ENCODE measurements around the gene TMEM82. TPM values are rescaled to one million over a fixed set of nuclear protein-coding genes. Genes with fewer than 3 reads are reported as not detected.
A peak's percentile ranks its signal among the peaks of the same experiment; 100 is the strongest.

Gene TMEM82
- polyA plus RNA-seq, 3 donors: 2.9 to 6.3 (median 4.1) TPM

DNA sequence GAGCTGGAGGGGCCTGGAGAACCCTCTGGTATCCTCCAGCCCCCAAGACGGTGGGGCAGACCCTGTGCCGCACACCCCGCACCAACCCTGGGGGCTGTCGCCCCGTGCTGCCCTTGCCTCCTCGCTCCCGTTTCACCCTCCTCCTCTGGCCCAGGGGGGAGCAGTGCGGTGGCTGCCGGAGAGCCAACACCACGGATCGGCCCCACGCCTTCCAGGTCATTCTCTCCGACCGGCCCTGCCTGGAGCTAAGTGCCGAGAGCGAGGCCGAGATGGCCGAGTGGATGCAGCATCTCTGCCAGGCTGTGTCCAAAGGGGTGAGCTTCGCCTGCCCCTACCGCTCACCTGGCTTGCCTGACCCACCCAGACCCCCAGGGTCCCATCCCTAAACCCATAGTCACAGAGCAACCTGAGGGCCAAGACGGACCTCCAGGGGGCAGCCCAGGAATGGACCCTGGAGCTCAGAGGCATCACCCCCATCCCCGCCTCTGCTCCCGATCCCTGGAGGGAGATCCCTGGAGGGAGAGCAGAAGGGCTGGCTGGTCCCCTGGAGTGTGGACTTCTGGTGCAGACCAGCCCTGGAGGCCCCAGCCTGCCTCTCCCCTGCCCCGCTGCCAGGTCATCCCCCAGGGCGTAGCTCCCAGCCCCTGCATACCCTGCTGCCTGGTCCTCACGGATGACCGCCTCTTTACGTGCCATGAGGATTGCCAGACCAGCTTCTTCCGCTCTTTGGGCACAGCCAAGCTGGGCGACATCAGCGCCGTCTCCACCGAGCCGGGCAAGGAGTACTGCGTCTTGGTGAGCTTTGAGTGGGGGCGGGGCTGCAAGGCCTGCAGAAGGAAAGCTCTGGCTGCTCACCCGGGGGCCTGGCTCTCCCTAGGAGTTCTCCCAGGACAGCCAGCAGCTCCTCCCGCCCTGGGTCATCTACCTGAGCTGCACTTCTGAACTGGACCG lies 10.3 kb upstream of the TMEM82 start:
- DNase-seq (ENCODE audit: extremely low read depth in 1 of 11, low read depth in 9 of 11, low spot score in 4 of 11): no peak

DNA sequence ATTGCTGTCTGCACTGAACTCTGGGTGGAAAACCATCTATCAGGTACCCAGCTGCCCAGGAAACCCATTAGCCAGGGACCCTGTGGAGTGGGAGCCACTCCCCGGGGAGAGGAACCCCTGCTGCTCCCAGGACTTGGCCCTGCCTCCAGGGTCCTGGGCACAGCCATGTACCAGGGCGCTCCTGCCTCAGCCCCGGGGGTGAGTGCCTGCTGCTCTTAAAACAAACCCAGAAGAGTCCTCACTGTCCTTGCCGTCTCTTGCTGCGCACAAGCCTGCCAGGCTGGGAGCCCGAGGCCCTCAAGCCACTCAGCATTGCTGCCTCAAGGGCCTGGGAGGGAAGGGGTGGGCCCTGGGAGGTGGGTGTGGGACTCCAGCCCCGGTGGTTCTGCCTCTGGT lies 9.6 kb upstream of the TMEM82 start:
- DNase-seq (ENCODE audit: extremely low read depth in 1 of 11, low read depth in 9 of 11, low spot score in 4 of 11): no peak

DNA sequence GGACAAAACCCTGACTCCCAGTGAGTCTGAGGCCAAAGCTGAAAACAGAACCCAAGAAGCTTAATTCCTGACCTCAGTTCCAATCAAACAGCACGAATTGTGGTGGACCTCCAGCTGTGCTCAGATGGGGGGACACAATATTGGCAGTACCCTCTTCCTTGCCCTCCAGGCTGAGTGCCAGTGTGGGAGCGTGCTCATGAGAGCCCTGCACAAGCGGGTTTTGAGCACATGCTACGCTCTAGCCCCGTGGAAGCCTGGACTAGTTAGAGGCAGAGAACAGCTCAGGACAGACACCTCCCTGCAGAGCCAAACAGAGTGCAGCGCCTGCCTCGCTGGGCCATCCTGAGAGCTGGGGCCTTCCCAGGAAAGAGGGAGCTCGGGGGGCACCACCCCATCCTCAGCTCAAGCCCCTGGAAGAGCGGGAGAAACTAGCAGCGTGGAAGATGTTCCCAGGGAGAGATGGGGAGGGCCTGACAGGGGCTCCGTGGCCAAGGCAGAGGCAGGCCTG lies 9.0 kb upstream of the TMEM82 start:
- DNase-seq (ENCODE audit: extremely low read depth in 1 of 11, low read depth in 9 of 11, low spot score in 4 of 11): no peak

DNA sequence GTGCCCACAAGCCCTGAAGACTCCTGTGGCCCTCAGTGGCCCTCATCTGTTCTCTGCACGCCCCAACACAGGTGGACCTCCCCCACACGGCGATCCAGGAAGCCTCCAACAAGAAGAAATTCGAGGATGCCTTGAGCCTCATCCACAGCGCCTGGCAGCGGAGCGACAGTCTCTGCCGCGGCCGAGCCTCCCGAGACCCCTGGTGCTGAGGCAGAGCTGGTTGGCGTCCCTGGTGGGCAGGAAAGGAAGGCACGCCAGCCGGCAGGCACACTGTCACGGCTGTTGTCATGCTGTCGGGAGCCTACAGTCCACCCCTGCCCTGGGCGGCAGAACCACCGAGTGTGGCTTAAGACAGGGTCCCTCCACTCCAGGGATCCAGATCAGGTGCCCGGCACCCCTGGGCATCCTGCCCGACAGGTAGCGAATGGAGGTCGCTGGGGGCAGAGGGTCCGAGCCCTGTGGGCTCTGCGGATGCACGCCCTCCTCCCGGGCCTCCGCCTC lies 8.5 kb upstream of the TMEM82 start:
- no peak for DNase-seq (ENCODE audit: extremely low read depth in 1 of 11, low read depth in 9 of 11, low spot score in 4 of 11)

DNA sequence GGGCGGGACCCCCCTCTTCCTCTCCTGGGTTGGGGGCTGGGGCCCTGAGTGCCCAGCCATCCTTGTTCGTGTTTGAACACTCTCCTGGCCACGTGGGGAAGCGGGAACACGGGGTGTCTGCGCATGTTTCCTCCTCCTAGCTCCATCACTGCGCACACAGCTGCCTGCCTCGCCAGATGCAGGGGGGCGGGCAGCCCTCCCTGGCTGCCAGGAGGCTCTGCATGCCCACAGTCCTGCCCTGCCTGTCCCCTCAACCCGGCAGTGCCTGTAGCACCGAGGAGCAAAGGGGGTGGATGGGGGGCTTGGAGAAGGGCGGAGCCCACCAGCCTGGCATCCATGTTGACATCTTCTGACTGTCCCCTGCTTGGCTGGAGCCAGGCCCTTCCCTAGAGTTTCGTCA lies 8.0 kb upstream of the TMEM82 start:
- DNase-seq (ENCODE audit: extremely low read depth in 1 of 11, low read depth in 9 of 11, low spot score in 4 of 11): no peak

DNA sequence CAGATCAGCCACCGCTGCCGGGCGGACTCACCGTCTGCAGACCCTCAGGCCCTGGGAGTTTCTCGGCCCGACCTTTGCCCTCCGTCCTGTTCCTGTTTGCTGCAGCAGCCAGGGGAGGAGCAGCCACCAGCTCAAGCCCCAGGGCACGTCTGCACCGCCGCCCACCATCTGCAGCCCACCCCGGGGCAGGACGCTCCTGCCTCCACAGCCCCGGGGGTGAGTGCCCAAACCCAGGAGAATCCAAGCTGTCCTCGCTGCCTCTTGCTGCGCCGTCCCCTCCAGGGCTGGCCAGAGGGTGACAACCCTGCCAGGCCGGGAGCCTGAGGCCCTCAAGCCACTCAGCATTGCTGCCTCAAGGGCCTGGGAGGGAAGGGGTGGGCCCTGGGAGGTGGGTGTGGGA lies 7.4 kb upstream of the TMEM82 start:
- no peak for DNase-seq (ENCODE audit: extremely low read depth in 1 of 11, low read depth in 9 of 11, low spot score in 4 of 11)

DNA sequence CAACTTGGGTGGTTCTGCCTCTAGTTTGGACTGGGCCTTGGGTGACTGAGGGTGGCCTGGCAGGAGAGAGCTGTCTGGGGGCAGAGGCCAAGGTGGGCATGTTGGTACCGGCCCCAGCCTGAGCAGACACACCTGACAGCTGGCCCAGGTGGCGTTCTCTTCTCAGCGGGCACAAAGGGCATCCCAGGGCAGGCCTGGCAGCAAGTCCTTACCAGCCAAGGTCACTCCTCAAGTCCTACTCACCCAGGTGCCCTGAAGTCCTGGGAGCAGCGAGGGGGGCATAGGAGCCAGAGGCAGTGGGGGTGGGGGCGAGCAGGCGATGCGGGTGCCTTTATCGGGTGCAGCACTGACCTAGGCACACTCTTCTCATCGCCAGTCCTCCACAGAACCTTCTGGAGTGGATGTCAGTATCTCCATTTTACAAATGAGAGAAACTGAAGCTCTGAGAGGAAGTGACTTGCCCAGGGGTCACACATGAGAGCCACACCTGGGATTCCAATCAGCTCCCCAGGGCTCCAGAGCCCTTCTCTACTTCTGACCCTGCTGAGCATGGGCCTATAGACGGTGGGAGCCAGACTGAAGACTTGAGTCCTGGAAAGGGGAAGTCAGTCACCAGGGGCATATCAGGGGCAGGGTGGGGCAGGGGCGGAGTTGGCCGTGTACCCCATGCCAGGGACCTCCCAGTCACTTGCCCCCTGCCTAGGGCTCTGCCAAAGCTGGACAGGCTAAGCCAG lies 6.8 kb upstream of the TMEM82 start:
- DNase-seq (ENCODE audit: extremely low read depth in 1 of 11, low read depth in 9 of 11, low spot score in 4 of 11): no peak

DNA sequence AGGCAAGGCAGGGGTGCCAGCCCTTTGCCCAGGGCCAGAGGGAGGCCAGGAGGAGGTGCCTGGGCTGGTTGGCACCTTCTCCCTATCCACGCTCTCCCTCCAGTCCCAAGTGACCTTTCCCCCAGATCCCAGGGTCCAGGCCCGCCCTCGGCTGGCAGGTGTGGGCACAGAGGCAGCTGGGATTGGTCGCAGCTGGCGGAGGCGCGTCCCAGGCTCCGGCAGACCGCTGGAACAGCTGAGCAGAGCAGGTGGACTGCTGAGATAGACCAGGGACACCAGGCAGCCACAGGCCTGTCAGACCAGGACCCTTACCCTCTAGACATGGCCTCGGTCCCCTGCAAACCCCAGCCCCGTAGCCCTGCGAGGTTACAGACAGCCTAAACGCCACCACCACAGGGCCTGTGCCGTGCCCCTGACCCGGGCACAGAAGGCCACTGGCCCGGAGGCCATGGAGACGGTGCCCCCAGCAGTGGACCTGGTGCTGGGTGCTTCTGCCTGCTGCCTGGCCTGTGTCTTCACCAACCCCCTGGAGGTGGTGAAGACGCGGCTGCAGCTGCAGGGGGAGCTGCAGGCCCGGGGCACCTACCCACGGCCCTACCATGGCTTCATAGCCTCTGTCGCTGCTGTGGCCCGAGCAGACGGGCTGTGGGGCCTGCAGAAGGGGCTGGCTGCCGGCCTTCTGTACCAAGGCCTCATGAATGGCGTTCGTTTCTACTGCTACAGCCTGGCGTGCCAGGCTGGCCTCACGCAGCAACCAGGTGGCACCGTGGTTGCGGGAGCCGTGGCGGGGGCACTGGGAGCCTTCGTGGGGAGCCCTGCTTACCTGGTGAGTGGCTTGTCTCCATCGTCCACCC lies 6.0 kb upstream of the TMEM82 start, which contains the start of gene SLC25A34:
SLC25A34 (plus strand) TSS at position 221 of the 854 bp plus-strand sequence; CDS start at position 449, 228 bp downstream.
- DNase-seq (ENCODE audit: extremely low read depth in 1 of 11, low read depth in 9 of 11, low spot score in 4 of 11): no peak

DNA sequence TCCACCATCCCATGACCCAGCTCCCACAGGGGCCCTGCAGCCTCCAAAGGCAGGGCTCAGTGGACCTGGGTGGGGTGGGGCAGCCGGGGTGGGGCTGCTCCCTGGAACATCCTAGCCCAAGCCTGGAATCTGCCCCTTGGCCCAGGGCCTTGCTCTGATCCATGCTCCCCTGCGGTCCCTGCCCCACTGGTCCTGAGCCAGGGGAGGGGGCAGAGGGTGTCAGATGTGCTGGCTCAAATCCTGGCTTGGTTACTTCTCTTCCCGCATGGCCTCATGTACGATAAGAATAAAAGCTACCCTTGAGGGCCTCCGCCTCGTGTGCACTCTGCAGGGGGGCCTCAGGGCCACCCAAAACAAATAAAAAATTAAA lies 5.4 kb upstream of the TMEM82 start:
- no peak for DNase-seq (ENCODE audit: extremely low read depth in 1 of 11, low read depth in 9 of 11, low spot score in 4 of 11)

DNA sequence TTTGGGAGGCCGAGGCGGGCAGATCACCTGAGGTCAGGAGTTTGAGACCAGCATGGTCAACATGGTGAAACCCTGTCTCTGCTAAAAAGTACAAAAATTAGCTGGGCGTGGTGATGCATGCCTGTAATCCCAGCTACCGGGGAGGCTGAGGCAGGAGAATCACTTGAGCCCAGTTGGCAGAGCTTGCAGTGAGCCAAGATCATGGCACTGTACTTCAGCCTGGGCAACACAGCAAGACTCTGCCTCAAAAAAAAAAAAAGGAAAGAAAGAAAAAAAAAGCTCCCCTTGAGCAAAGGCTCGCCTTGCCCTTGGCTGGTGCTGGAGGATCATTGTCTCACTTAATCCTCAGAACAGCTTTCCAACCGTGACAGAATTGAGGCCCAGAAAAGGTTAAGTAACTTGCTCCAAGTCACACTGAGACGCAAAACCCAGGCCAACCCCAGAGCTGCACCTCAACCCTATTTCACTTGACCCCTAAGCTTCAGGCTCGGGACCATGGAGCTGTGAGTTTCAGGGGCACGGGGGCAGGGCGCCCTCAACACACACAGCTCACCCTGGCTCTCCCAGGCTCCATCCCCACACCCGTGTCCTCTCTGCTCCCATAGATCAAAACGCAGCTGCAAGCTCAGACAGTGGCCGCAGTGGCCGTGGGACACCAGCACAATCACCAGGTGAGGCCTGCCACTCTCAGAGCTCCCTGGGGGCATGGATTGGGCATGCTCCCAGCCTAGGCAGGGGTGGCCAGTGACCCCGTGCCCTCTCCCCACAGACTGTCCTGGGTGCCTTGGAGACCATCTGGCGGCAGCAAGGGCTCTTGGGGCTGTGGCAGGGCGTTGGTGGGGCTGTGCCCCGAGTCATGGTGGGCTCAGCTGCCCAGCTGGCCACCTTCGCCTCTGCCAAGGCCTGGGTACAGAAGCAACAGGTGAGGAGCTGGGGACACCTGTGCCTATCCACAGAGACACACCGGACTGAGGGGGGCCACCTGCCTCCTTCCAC lies 4.7 kb upstream of the TMEM82 start:
- DNase-seq (ENCODE audit: extremely low read depth in 1 of 11, low read depth in 9 of 11, low spot score in 4 of 11): no peak

DNA sequence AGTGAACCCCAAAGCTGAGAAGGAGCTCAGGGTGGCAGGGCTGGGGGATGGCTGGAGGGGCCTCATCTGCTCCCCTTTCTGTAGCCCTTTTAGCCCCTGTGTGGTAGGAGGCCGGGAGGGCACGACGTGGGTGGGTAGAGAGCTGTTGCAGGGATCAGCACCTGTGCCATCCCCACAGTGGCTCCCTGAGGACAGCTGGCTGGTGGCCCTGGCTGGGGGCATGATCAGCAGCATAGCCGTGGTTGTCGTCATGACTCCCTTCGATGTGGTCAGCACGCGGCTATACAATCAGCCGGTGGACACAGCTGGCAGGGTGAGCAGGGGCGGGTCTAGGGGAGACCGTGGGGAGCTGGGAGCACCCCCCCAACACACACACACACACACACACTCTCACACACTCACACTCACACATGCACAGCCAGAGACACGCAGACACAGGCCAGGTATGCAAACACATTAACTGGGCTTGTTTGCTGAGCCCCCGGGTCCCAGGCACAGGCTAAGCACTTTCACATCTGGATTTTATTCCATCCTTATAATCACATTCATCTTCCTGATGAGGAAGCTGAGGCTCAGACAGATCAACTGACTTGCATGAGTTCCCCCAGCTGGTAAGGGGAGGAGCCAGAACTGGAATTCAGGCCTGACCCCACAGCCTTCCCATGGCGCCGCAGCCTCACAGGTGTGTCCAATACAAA lies 3.7 kb upstream of the TMEM82 start:
- no peak for DNase-seq (ENCODE audit: extremely low read depth in 1 of 11, low read depth in 9 of 11, low spot score in 4 of 11)

DNA sequence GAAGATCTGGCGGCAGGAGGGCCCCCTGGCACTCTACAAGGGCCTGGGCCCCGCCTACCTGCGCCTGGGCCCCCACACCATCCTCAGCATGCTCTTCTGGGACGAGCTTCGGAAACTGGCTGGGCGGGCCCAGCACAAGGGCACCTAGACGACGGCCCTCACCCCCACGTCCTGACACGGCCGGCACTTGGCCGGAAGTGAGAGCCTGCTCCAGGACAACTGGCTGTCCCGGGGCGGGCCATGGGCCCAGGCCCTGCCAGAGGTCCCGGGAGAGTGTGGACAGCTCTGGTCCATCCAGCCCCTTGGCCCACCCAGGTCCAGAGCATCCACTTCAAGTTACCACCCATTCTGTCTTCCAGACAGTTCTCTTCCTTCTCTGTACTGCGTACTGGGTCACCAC lies 3.0 kb upstream of the TMEM82 start:
- DNase-seq (ENCODE audit: extremely low read depth in 1 of 11, low read depth in 9 of 11, low spot score in 4 of 11): no peak

DNA sequence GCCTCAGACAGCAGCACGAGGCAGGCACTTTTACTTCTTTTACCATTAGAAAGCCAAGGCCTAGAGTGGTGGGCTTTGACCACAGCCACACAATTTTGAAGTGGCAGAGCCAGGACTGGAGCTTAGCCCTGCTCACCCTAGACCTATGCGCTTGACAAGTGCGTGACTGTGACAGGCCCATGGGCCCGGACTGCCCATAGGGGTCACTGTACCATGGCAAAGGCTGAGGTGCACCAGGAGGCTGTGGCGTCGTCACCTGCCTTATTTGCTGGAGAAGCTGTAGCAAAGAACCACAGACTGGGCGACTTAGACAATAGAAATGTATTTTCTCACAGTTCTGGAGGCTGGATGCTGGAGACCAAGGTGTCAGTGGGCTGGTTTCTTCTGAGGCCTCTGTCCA lies 2.6 kb upstream of the TMEM82 start:
- no peak for DNase-seq (ENCODE audit: extremely low read depth in 1 of 11, low read depth in 9 of 11, low spot score in 4 of 11)

DNA sequence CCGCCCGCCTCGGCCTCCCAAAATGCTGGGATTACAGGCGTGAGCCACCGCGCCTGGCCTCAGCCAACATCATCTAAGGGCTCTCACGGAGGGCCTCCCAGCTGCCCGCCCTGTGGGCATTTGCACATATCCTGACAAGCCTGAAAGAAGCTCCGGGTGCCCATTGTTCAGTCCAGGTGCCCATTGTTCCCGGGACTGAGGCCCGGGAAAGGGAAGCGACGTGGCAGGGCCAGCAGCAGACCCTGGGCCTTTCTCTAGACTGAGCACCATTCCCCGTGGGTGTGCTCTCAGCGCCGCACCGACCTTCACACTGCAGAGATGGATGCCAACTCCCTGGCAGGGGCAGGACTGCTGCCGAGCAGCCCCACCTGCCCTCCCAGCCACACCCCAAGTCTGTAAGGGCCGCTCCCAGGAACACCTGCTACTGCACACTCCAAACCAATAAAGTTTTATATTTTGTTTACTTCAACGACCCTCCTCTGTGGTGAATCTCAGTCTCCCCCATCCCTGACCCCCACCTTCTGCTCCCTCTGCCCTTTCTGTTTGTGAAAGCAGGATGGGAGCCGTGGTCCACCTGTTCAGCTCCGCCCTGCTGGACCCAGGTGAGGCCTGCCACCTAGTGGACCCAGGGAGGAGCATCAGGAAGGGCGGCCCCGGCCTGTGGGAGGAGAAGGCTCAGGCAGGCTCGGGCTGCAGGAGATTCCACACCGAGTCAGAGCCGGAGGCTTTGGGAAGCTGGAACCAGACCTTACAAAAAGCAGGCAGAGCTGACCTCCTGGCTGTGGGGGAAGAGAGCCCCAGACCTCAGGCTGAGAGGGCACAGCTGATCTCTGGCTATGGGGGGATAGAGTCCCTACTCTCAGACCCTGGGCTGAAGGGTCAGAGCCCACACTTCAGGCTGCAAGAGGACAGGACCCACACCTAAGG lies 1.1 kb upstream of the TMEM82 start:
- DNase-seq (ENCODE audit: extremely low read depth in 1 of 11, low read depth in 9 of 11, low spot score in 4 of 11): peak in 9 of 11 donors; percentile 49 to 78 (median 65)

DNA sequence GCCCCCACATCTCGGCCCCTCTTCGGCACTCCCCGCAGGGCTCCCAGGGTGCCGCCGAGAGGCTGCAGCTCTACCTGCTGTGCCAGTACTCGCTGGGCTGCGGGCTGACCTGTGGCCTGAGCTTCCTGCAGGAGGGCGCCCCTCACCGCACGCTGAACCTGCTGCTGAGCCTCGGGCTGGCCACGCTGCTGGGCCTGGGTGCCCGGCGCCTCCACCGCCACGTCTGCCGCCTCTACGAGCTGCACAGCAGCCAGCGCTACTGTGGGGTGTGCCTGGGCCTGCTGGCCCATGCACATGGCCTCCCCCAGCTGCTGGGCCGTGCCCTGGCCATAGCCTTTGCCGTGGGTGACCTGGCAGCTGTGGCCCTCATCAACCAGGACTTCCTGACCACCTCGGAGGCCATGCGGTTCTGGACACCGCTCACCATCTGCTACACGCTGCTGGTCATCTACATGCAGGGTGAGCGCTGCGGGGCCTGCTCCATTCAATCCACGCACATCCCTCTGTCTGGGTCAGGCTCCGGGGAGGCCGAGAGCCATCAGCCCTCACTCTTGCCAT lies 1.9 kb downstream of the TMEM82 start:
- no peak for DNase-seq (ENCODE audit: extremely low read depth in 1 of 11, low read depth in 9 of 11, low spot score in 4 of 11)

DNA sequence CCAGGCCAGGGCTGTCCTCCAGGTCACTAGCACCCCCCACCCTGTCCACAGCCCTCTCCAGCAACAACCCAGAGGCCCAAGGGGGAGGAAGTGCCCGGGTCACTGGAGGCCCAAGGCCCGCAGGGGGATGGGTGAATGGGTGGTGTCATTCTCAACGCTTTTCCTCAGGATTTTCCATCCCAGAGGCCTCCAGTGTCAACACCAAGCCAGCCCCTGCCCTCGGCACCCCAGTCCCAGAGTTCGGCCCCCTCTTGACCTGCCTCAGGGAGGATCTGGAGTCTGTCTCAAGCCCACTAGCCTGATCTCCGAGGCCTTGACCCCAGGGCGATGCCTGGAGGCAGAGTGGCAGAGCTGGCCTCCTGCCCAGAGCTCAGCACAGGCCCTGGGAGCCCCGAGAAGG lies 5.1 kb downstream of the TMEM82 start:
- no peak for DNase-seq (ENCODE audit: extremely low read depth in 1 of 11, low read depth in 9 of 11, low spot score in 4 of 11)

Data from renal cortex interstitium (tissue), 11 donors.